NCI-H2029 treated with DMSO at 0.1 percent for 48 hours (cell line): ENCODE measurements around the gene B4GALT5.
A peak's percentile ranks its signal among the peaks of the same experiment; 100 is the strongest.

ENCODE experiments used
- DNase-seq: peaks from one replicate; lab custom pipeline; 2025; lab: John Stamatoyannopoulos, UW

Gene B4GALT5

GRCh38 chr20:49607568-49607967, 106.1 kb downstream of the B4GALT5 start:
- DNase-seq, result no peak

GRCh38 chr20:49603209-49603627, 110.5 kb downstream of the B4GALT5 start:
- no peak for DNase-seq

- DNase-seq, result no peak
These were observed 111.1 kb downstream of the B4GALT5 start for GRCh38 chr20:49602345-49603208.

- no peak for DNase-seq
These were observed 112.3 kb downstream of the B4GALT5 start for GRCh38 chr20:49601153-49601924.

GRCh38 chr20:49599746-49600113, 113.9 kb downstream of the B4GALT5 start:
- no peak for DNase-seq

- no peak for DNase-seq
These were observed 115.8 kb downstream of the B4GALT5 start for GRCh38 chr20:49597825-49598395.

- DNase-seq, result no peak
These were observed 117.7 kb downstream of the B4GALT5 start for GRCh38 chr20:49595811-49596561.

- DNase-seq, result no peak
These were observed 118.3 kb downstream of the B4GALT5 start for GRCh38 chr20:49595346-49595745.

- DNase-seq, result no peak
These were observed 118.8 kb downstream of the B4GALT5 start for GRCh38 chr20:49594931-49595315.

- DNase-seq, result peak; percentile 19
These were observed 119.3 kb downstream of the B4GALT5 start for GRCh38 chr20:49594143-49594930.

- no peak for DNase-seq
These were observed 120.1 kb downstream of the B4GALT5 start for GRCh38 chr20:49593466-49594142.

GRCh38 chr20:49592120-49592519, 121.6 kb downstream of the B4GALT5 start:
- DNase-seq, result no peak

GRCh38 chr20:49591217-49591865, 122.3 kb downstream of the B4GALT5 start:
- DNase-seq, result no peak

- DNase-seq, result no peak
These were observed 123.3 kb downstream of the B4GALT5 start for GRCh38 chr20:49590163-49591017.

- no peak for DNase-seq
These were observed 123.9 kb downstream of the B4GALT5 start for GRCh38 chr20:49589747-49590146.

GRCh38 chr20:49587111-49587570, 126.5 kb downstream of the B4GALT5 start:
- DNase-seq, result no peak

GRCh38 chr20:49585585-49586245, 128.0 kb downstream of the B4GALT5 start:
- no peak for DNase-seq
